ENCODE measurements around the gene MCM10. TPM values are rescaled to one million over a fixed set of nuclear protein-coding genes. Genes with fewer than 3 reads are reported as not detected.

Gene MCM10
- total and polyA plus RNA-seq, 10 of the 15 experiments (the other 5 are each of a cell fraction or from before 2014, with no cell fraction given): 5.8 to 35.1 (median 23.7) TPM

DNA sequence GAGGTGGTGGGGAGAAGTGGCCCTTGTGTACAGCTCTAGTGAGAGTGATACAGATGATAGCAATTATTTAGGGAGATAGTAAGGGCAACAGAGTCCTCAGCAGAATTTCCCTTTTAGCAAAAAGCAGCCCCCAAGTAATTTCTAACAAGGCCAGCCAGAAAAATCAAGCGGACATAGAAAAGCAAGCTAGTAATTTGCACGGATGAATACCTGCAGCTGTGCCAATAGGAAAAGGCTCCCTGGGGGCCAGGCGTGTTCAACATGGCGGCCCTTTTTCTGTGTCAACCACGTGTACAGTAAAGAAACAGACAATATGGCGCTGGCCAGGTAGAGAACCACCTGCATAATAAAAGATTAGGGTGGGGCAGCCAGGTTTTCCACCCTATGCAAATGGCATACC is 7.4 kb downstream of the MCM10 start:
- Histone ChIP-seq H4K20me1 (ENCODE audit: control insufficient read depth, insufficient read depth) (no peaks in the 10 kb centered on the region), H3K27me3 (replicated peaks in 1 of 2; ENCODE audit: control insufficient read depth in 2 of 2, insufficient read depth in 2 of 2, low read length in 1 of 2) (no peaks in the 10 kb centered on the region), H3K36me3 (ENCODE audit: control insufficient read depth in 2 of 2, insufficient read depth in 2 of 2, low read length in 1 of 2) (peaks cover 5 to 10% of the 10 kb centered on the region in 2 experiments; a peak in 3 of 4 replicates), H3K9me3 (replicated peaks; ENCODE audit: control insufficient read depth, insufficient read depth, low read length) (no peaks in the 10 kb centered on the region), H2AFZ (ENCODE audit: control insufficient read depth, low read depth, low read length) (no peak overlapping the region), H3K79me2 (ENCODE audit: control insufficient read depth, insufficient read depth, low read length) (peaks cover 3% of the 10 kb centered on the region; the same call in 1 of the 2 replicates), H3K9ac (ENCODE audit: control insufficient read depth, insufficient read depth, low read length) (no peak overlapping the region), H3K4me1 (ENCODE audit: control insufficient read depth, insufficient read depth, low read length) (no peaks in the 10 kb centered on the region), H3K27ac (ENCODE audit: control insufficient read depth, insufficient read depth) (no peak overlapping the region), H3K4me2 (ENCODE audit: control insufficient read depth, insufficient read depth) (no peak overlapping the region), H3K4me3 (no peak overlapping the region)
- SMC1A ChIA-PET (ENCODE audit: uncharacterized antibody, unreplicated experiment): no interaction called here
- ATAC-seq (no peak), FAIRE-seq (no peak), DNase-seq (ENCODE audit: low read depth, low spot score) (no peak)
- 98% methylated on average over 6 of the region's 6 CpGs for WGBS (ENCODE audit: insufficient coverage, insufficient replicate concordance, low lambda C conversion rate, missing lambda C conversion rate)
- CTCF ChIA-PET: no interaction called here
- TF ChIP-seq BMI1 (IDR thresholded peaks at IDR 0.05; ENCODE audit: borderline replicate concordance) (no peak), ZZZ3 (IDR thresholded peaks at IDR 0.05; ENCODE audit: control insufficient read depth, insufficient read length, low read depth) (no peak), NR2C1 (IDR thresholded peaks at IDR 0.05) (no peak), ZNF274 (IDR thresholded peaks at IDR 0.05; ENCODE audit: insufficient read depth, insufficient read length) (no peak), RCOR1 (conservative IDR thresholded peaks at IDR 0.05; ENCODE audit: low read depth, low read length) (no peak), KLF5 (IDR thresholded peaks at IDR 0.05; ENCODE audit: partially characterized antibody) (no peak), EGR1 (IDR thresholded peaks at IDR 0.05; ENCODE audit: borderline replicate concordance in 1 of 2, low read depth in 2 of 2, low read length in 2 of 2) (no peak), TARDBP (IDR thresholded peaks at IDR 0.05; ENCODE audit: borderline replicate concordance) (no peak), HDAC6 (IDR thresholded peaks at IDR 0.05; ENCODE audit: unreplicated experiment) (no peak), FOXM1 (IDR thresholded peaks at IDR 0.05; ENCODE audit: low read depth, low read length) (no peak), GATAD2B (conservative IDR thresholded peaks at IDR 0.05; ENCODE audit: low read depth) (no peak), SUPT20H (IDR thresholded peaks at IDR 0.05; ENCODE audit: borderline replicate concordance, control insufficient read depth, low read depth, low read length) (no peak), BHLHE40 (IDR thresholded peaks at IDR 0.05; ENCODE audit: borderline replicate concordance in 1 of 2, low read depth in 2 of 2, low read length in 1 of 2) (no peak), KAT2A (conservative IDR thresholded peaks at IDR 0.05; ENCODE audit: control insufficient read depth, low read depth, low read length) (no peak), ZNF384 (IDR thresholded peaks at IDR 0.05; ENCODE audit: borderline replicate concordance, low read depth, low read length) (no peak), CREM (IDR thresholded peaks at IDR 0.05; ENCODE audit: low read depth) (no peak), SMARCA5 (IDR thresholded peaks at IDR 0.05) (no peak), TCF7 (IDR thresholded peaks at IDR 0.05; ENCODE audit: borderline replicate concordance) (no peak)
- TF ChIP-seq, protein P1, sequence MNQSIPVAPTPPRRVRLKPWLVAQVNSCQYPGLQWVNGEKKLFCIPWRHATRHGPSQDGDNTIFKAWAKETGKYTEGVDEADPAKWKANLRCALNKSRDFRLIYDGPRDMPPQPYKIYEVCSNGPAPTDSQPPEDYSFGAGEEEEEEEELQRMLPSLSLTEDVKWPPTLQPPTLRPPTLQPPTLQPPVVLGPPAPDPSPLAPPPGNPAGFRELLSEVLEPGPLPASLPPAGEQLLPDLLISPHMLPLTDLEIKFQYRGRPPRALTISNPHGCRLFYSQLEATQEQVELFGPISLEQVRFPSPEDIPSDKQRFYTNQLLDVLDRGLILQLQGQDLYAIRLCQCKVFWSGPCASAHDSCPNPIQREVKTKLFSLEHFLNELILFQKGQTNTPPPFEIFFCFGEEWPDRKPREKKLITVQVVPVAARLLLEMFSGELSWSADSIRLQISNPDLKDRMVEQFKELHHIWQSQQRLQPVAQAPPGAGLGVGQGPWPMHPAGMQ (IDR thresholded peaks at IDR 0.05; ENCODE audit: borderline replicate concordance): no peak
- TF ChIP-seq, protein P2, sequence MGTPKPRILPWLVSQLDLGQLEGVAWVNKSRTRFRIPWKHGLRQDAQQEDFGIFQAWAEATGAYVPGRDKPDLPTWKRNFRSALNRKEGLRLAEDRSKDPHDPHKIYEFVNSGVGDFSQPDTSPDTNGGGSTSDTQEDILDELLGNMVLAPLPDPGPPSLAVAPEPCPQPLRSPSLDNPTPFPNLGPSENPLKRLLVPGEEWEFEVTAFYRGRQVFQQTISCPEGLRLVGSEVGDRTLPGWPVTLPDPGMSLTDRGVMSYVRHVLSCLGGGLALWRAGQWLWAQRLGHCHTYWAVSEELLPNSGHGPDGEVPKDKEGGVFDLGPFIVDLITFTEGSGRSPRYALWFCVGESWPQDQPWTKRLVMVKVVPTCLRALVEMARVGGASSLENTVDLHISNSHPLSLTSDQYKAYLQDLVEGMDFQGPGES (IDR thresholded peaks at IDR 0.05): no peak
- in situ Hi-C loops (cut with MboI) (no loop called here), intact Hi-C loops (cut with micrococcal nuclease; ENCODE audit: unreplicated experiment) (loop anchor here (10.0 kb wide), 1 partner anchor 276 kb away; no protein-coding TSS in a partner anchor)
- RAD21 ChIA-PET (ENCODE audit: unreplicated experiment): no interaction called here
- POLR2A ChIA-PET: no interaction called here
- BruUV-seq (replicated peaks): no TSS peak

Measured in GM12878 (cell line).